ENCODE results near the gene RAC3. TPM values are rescaled to one million over a fixed set of nuclear protein-coding genes. Genes with fewer than 3 reads are reported as not detected.

RAC3 gene
- total and polyA plus RNA-seq, 2 of the 8 experiments (the other 6 are each of a cell fraction or from before 2014, with no cell fraction given) = 177 to 299 TPM

- FAIRE-seq = no peak
- no peaks in the 10 kb centered on the region for H3K9me3 ChIP-seq (ENCODE audit: insufficient read depth in 2 of 2, low read depth in 1 of 2, low read length in 1 of 2)
- H3K18ac ChIP-seq (ENCODE audit: extremely low read depth, low read length) = no peak overlapping the region
These were observed 5.9 kb upstream of the RAC3 start for GRCh38 chr17:82025401-82026107.

More at GRCh38 chr17:82025401-82026107, 5.9 kb upstream of the RAC3 start:
- Histone ChIP-seq H3K27ac (ENCODE audit: low read depth, low read length) (no peak overlapping the region), H3K79me1 (ENCODE audit: low read depth, low read length) (peaks cover 4% of the 10 kb centered on the region; the same call in 1 of the 2 replicates), H3K23me2 (ENCODE audit: low read depth, low read length) (peaks cover 12% of the 10 kb centered on the region), H3K4ac (replicated peaks; ENCODE audit: insufficient read length, low read depth, low read length) (no peak overlapping the region), H4K8ac (ENCODE audit: extremely low read depth, insufficient read depth, low read length) (no peak overlapping the region; the same call in 1 of the 2 replicates), H2BK20ac (ENCODE audit: low read length) (no peak overlapping the region), H4K5ac (ENCODE audit: insufficient read length, low read depth, low read length) (no peak overlapping the region), H2BK15ac (ENCODE audit: low read length) (no peak overlapping the region), H3K23ac (ENCODE audit: insufficient read length) (no peak overlapping the region), H2AFZ (ENCODE audit: low read length) (no peak overlapping the region), H3K4me3 (ENCODE audit: extremely low read depth in 1 of 4, insufficient read depth in 2 of 4, low read depth in 3 of 4, low read length in 4 of 4) (no peak overlapping the region), H3K56ac (replicated peaks; ENCODE audit: insufficient read length, low read depth, low read length) (no peak overlapping the region), H3K36me3 (ENCODE audit: control insufficient read depth in 2 of 4, insufficient read depth in 4 of 4, low read length in 3 of 4) (no peaks in the 10 kb centered on the region; a peak in 1 of 8 replicates), H3K9ac (replicated peaks in 1 of 4; ENCODE audit: extremely low read depth in 1 of 4, low read depth in 3 of 4, low read length in 3 of 4) (no peak overlapping the region; a peak in 1 of 7 replicates), H3K14ac (ENCODE audit: insufficient read length) (no peak overlapping the region), H2BK120ac (replicated peaks; ENCODE audit: low read depth, low read length) (no peak overlapping the region), H2BK12ac (ENCODE audit: low read depth, low read length) (no peak overlapping the region), H3K79me2 (ENCODE audit: control insufficient read depth in 1 of 2, insufficient read depth in 2 of 2, low read length in 2 of 2) (peaks cover 0 to 12% of the 10 kb centered on the region in 2 experiments; a peak in 1 of 4 replicates), H4K20me1 (replicated peaks in 1 of 2; ENCODE audit: control insufficient read depth in 1 of 2, insufficient read depth in 2 of 2, low read length in 2 of 2) (peaks cover 1 to 18% of the 10 kb centered on the region in 2 experiments), H4K91ac (replicated peaks; ENCODE audit: insufficient read length, low read length) (no peak overlapping the region), H2AK5ac (ENCODE audit: low read depth, low read length) (no peak overlapping the region), H3K27me3 (replicated peaks in 1 of 4; ENCODE audit: control insufficient read depth in 3 of 4, extremely low read depth in 1 of 4, insufficient read depth in 3 of 4, low read length in 3 of 4) (no peaks in the 10 kb centered on the region), H3K4me1 (replicated peaks in 1 of 4; ENCODE audit: control insufficient read depth in 3 of 4, insufficient read depth in 4 of 4, low read length in 3 of 4) (peaks cover 0 to 14% (median 8%) of the 10 kb centered on the region in 4 experiments; a peak in 5 of 7 replicates), H2BK5ac (ENCODE audit: low read depth, low read length) (no peak overlapping the region), H3K4me2 (ENCODE audit: insufficient read depth in 1 of 2, low read depth in 2 of 2, low read length in 2 of 2) (no peak overlapping the region)
- ChIA-PET POLR2A (ENCODE audit: partially characterized antibody) (interaction anchor here (0.6 to 1.5 kb wide), 2 partner anchors 71 to 154 kb away, joined by 3 to 4 read pairs; no protein-coding TSS in a partner anchor), CTCF (ENCODE audit: partially characterized antibody) (interaction anchor here (1.1 to 1.4 kb wide), 3 partner anchors 27 to 128 kb away, joined by 3 to 4 read pairs (median 3); partner anchors contain the start of genes GPS1 and RFNG)
- 91% methylated on average over 25 of the region's 25 CpGs; no CpG with 5 or more reads in 1 of the 2 experiments for WGBS, 2 experiments (ENCODE audit: extremely low coverage in 1 of 2, insufficient coverage in 1 of 2, insufficient read length in 1 of 2, insufficient replicate concordance in 2 of 2, low coverage in 1 of 2, low lambda C conversion rate in 2 of 2, missing lambda C conversion rate in 1 of 2)
- TF ChIP-seq SAP30 (IDR thresholded peaks at IDR 0.05; ENCODE audit: insufficient read depth, insufficient replicate concordance, low read length) (no peak), FOSL1 (IDR thresholded peaks at IDR 0.05; ENCODE audit: insufficient read depth, low read depth, low read length) (no peak), ATF2 (IDR thresholded peaks at IDR 0.05; ENCODE audit: low read length) (no peak), RBBP5 (IDR thresholded peaks at IDR 0.05; ENCODE audit: borderline replicate concordance, low read depth, low read length) (no peak)
- no peak for DNase-seq (ENCODE audit: low read depth in 1 of 2, low spot score in 2 of 2)

All from H1 (cell line).